ENCODE data around the gene CCDC148.

The CCDC148 gene

GRCh38 chr2:158385646-158386045 lies 70.9 kb downstream of the CCDC148 start:
- Histone ChIP-seq H3K4me3 (ENCODE audit: severe bottlenecking) (no peak overlapping the region), H3K9me3 (ENCODE audit: severe bottlenecking) (no peaks in the 10 kb centered on the region), H3K27ac (ENCODE audit: poor library complexity, severe bottlenecking) (no peak overlapping the region), H3K4me1 (ENCODE audit: insufficient read depth, poor library complexity, severe bottlenecking) (no peaks in the 10 kb centered on the region), H3K36me3 (ENCODE audit: low read depth) (no peaks in the 10 kb centered on the region), H3K27me3 (ENCODE audit: insufficient read depth, poor library complexity, severe bottlenecking) (no peaks in the 10 kb centered on the region)
- DNase-seq (ENCODE audit: low spot score) = no peak
- ATAC-seq (ENCODE audit: low read depth) = no peak
- TF ChIP-seq CTCF (IDR thresholded peaks at IDR 0.05; ENCODE audit: poor library complexity, severe bottlenecking) = no peak

- DNase-seq (ENCODE audit: low spot score) (no peak), ATAC-seq (ENCODE audit: low read depth) (no peak)
- Histone ChIP-seq H3K4me3 (ENCODE audit: severe bottlenecking) (no peak overlapping the region), H3K4me1 (ENCODE audit: insufficient read depth, poor library complexity, severe bottlenecking) (no peaks in the 10 kb centered on the region), H3K9me3 (ENCODE audit: severe bottlenecking) (no peaks in the 10 kb centered on the region), H3K27ac (ENCODE audit: poor library complexity, severe bottlenecking) (no peak overlapping the region), H3K27me3 (ENCODE audit: insufficient read depth, poor library complexity, severe bottlenecking) (no peaks in the 10 kb centered on the region), H3K36me3 (ENCODE audit: low read depth) (no peaks in the 10 kb centered on the region)
- no peak for TF ChIP-seq CTCF (IDR thresholded peaks at IDR 0.05; ENCODE audit: poor library complexity, severe bottlenecking)
Measured at GRCh38 chr2:158381978-158382377, 74.6 kb downstream of the CCDC148 start.

GRCh38 chr2:158381205-158381604 lies 75.3 kb downstream of the CCDC148 start:
- Histone ChIP-seq H3K9me3 (ENCODE audit: severe bottlenecking) (no peaks in the 10 kb centered on the region), H3K36me3 (ENCODE audit: low read depth) (no peaks in the 10 kb centered on the region), H3K4me3 (ENCODE audit: severe bottlenecking) (no peak overlapping the region), H3K27ac (ENCODE audit: poor library complexity, severe bottlenecking) (no peak overlapping the region), H3K4me1 (ENCODE audit: insufficient read depth, poor library complexity, severe bottlenecking) (no peaks in the 10 kb centered on the region), H3K27me3 (ENCODE audit: insufficient read depth, poor library complexity, severe bottlenecking) (no peaks in the 10 kb centered on the region)
- ATAC-seq (ENCODE audit: low read depth) (no peak), DNase-seq (ENCODE audit: low spot score) (no peak)
- TF ChIP-seq CTCF (IDR thresholded peaks at IDR 0.05; ENCODE audit: poor library complexity, severe bottlenecking) = no peak

GRCh38 chr2:158380746-158381145 lies 75.8 kb downstream of the CCDC148 start:
- Histone ChIP-seq H3K36me3 (ENCODE audit: low read depth) (no peaks in the 10 kb centered on the region), H3K27me3 (ENCODE audit: insufficient read depth, poor library complexity, severe bottlenecking) (no peaks in the 10 kb centered on the region), H3K4me3 (ENCODE audit: severe bottlenecking) (no peak overlapping the region), H3K9me3 (ENCODE audit: severe bottlenecking) (no peaks in the 10 kb centered on the region), H3K27ac (ENCODE audit: poor library complexity, severe bottlenecking) (no peak overlapping the region), H3K4me1 (ENCODE audit: insufficient read depth, poor library complexity, severe bottlenecking) (no peaks in the 10 kb centered on the region)
- no peak for TF ChIP-seq CTCF (IDR thresholded peaks at IDR 0.05; ENCODE audit: poor library complexity, severe bottlenecking)
- no peak for DNase-seq (ENCODE audit: low spot score)
- ATAC-seq (ENCODE audit: low read depth) = no peak

GRCh38 chr2:158378926-158379325 lies 77.6 kb downstream of the CCDC148 start:
- no peak overlapping the region for H3K4me3 ChIP-seq (ENCODE audit: severe bottlenecking)
- TF ChIP-seq CTCF (IDR thresholded peaks at IDR 0.05; ENCODE audit: poor library complexity, severe bottlenecking) = no peak
- ATAC-seq (ENCODE audit: low read depth) (no peak), DNase-seq (ENCODE audit: low spot score) (no peak)
- no peaks in the 10 kb centered on the region for H3K36me3 ChIP-seq (ENCODE audit: low read depth)
- no peaks in the 10 kb centered on the region for H3K27me3 ChIP-seq (ENCODE audit: insufficient read depth, poor library complexity, severe bottlenecking)
- H3K4me1 ChIP-seq (ENCODE audit: insufficient read depth, poor library complexity, severe bottlenecking) = no peaks in the 10 kb centered on the region
- no peaks in the 10 kb centered on the region for H3K9me3 ChIP-seq (ENCODE audit: severe bottlenecking)
- no peak overlapping the region for H3K27ac ChIP-seq (ENCODE audit: poor library complexity, severe bottlenecking)
